GM21390 (cell line): ENCODE results near the gene PCGF3.
"Not testable (repeated sequence)": the region's sequence is repeated elsewhere in the genome, so short reads cannot be mapped to it uniquely, and the experiment has no call there.

Experiments used
- ATAC-seq: cut with Tn5 transposase; IDR thresholded peaks from one replicate; pipeline ENCODE4 v1.9.1; 2021; ENCODE audit not compliant: unreplicated experiment

PCGF3 gene

GRCh38 chr4:762211-763190, 56.9 kb downstream of the PCGF3 start:
- no peak for ATAC-seq

- no peak for ATAC-seq
These were observed 57.7 kb downstream of the PCGF3 start for GRCh38 chr4:763191-763810.

GRCh38 chr4:763922-764321, 58.3 kb downstream of the PCGF3 start:
- no peak for ATAC-seq

GRCh38 chr4:764405-765169, 59.0 kb downstream of the PCGF3 start:
- no peak for ATAC-seq

GRCh38 chr4:766152-766515, 60.5 kb downstream of the PCGF3 start:
- ATAC-seq, result no peak

- ATAC-seq, result no peak
These were observed 61.1 kb downstream of the PCGF3 start for GRCh38 chr4:766559-767283.

GRCh38 chr4:768076-768475, 62.4 kb downstream of the PCGF3 start:
- ATAC-seq, result no peak

- ATAC-seq, result no peak
These were observed 63.4 kb downstream of the PCGF3 start for GRCh38 chr4:768995-769394.

- no peak for ATAC-seq
These were observed 63.9 kb downstream of the PCGF3 start for GRCh38 chr4:769511-769910.

- no peak for ATAC-seq
These were observed 64.4 kb downstream of the PCGF3 start for GRCh38 chr4:770022-770421.

- no peak for ATAC-seq
These were observed 65.8 kb downstream of the PCGF3 start for GRCh38 chr4:771464-771863.

GRCh38 chr4:772118-772517, 66.5 kb downstream of the PCGF3 start:
- no peak for ATAC-seq

- ATAC-seq, result no peak
These were observed 67.1 kb downstream of the PCGF3 start for GRCh38 chr4:772776-773175.

- ATAC-seq, result no peak
These were observed 67.6 kb downstream of the PCGF3 start for GRCh38 chr4:773214-773613.

- not testable (repeated sequence) for ATAC-seq
These were observed 68.9 kb downstream of the PCGF3 start for GRCh38 chr4:774419-775092.

- not testable (repeated sequence) for ATAC-seq
These were observed 69.9 kb downstream of the PCGF3 start for GRCh38 chr4:775485-775884.

- no peak for ATAC-seq
These were observed 71.3 kb downstream of the PCGF3 start for GRCh38 chr4:776743-777441.

- ATAC-seq, result no peak
These were observed 72.1 kb downstream of the PCGF3 start for GRCh38 chr4:777520-778262.

- no peak for ATAC-seq
These were observed 73.9 kb downstream of the PCGF3 start for GRCh38 chr4:779555-779954.
